Activated CD8-positive, alpha-beta memory T cell treated with anti-CD3 and anti-CD28 coated beads, Interleukin-2, amount 50 U/mL, for 1 hour (primary cell): Measurements from ENCODE around the gene ISG20L2.
A peak's percentile ranks its signal among the peaks of the same experiment; 100 is the strongest.

Experiments
- DNase-seq: peaks from one replicate; pipeline ENCODE4 v3.0.0-alpha.2; 2020; ENCODE audit errors: extremely low read depth

ISG20L2 gene

DNA sequence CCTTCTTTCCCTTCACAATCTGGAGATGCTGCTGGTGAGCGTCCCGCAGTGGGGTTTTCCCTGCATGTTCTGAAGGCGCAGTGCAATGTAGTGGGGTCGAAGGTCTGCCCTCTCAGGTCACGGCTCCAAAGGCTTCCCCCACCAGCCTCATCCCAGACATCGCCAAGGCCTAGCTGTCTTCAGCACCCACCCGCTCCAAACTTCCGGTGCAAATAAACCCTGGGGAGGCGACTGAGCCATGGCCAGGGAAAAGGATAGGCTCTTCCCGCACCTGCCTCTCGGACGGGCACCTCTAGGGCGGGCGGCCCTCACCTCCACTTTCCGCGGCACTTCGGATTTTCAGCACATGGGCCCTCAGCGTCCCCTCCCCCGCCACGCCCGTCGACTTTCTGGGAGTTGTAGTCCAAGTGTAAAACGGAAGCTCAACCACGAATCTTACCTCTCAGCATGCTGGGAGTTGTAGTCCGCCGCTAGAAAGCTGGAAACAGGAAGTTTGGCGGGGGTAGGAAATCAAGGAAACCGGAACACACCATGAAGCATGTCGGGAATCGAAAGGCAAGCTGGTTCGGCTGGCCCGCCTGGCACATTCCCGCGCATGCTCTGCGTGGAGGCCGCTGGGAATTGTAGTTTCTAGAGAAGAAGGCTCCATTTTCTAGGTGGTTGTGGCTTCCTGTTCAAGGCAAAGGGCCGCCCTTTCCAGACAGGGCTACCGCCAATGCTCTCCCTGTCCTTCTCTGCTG lies 12.3 kb upstream of the ISG20L2 start, which contains the start of gene MRPL24:
Gene MRPL24 (minus strand): TSS at position 348 of the 740 bp plus-strand sequence. CDS start 2,384 bp downstream, outside the sequence.
- DNase-seq = peak; percentile 93

GRCh38 chr1:156740237-156740740 lies 11.7 kb upstream of the ISG20L2 start:
- no peak for DNase-seq

- no peak for DNase-seq
These were observed 10.3 kb upstream of the ISG20L2 start for GRCh38 chr1:156738916-156739315.

DNA sequence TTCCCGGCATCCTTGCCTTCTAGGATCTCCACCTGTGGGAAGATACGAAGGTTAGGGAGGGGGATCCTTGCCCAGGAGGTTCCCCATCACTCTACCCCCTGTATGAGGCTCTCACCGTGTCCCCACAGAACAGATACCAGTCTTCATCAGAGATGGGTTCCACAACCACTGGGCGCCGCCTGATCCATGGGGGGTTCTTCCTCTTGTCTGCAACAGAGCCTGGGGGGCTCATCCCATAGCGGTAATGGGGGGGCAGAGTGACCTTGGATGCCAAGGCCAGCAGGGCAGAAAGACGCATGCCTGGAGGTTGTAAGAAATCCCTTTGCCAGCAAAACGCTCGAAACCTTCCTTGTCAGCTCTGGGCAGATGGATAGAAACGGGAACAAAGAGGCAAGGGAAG lies 9.8 kb upstream of the ISG20L2 start:
- no peak for DNase-seq

GRCh38 chr1:156733989-156734584 lies 5.5 kb upstream of the ISG20L2 start:
- DNase-seq = no peak

DNA sequence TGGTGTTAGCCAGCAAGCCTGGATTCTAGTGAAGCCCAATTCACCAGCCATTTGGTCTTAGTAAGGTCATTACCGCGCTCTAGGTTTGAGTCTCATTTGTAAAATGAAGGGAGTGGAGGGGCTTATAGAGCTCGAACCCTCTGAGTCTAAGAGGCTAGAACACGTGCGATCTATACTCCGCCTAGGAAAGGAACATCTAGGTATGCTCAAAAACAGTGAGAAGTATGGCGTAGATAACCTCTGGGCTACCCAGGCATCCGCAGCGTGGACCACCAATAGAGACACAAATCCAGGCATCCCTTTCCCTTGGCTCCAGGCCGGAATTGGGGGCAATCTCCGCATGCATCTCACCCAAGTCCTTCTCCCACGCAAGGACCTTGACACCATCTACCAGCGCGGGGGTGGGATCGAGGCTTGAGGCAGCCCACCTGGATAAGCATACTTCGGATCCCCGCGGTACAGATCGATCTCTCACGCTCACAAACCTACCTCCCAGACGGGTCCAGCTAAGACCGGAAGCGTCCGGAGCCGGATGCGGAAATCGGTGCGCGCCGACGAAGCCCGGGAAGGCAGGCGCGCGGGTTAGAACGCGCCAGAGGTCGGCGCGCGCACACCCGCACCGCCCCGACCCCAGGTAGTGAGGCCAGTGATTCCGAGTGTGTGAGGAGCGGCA lies 504 bp downstream of the ISG20L2 start, which contains the start of gene METTL25B:
Gene METTL25B (plus strand): TSS at position 544 of the 673 bp plus-strand sequence. CDS start 636 bp downstream, outside the sequence.
- DNase-seq = no peak

- DNase-seq = no peak
These were observed 1.1 kb downstream of the ISG20L2 start for GRCh38 chr1:156727492-156727891.

DNA sequence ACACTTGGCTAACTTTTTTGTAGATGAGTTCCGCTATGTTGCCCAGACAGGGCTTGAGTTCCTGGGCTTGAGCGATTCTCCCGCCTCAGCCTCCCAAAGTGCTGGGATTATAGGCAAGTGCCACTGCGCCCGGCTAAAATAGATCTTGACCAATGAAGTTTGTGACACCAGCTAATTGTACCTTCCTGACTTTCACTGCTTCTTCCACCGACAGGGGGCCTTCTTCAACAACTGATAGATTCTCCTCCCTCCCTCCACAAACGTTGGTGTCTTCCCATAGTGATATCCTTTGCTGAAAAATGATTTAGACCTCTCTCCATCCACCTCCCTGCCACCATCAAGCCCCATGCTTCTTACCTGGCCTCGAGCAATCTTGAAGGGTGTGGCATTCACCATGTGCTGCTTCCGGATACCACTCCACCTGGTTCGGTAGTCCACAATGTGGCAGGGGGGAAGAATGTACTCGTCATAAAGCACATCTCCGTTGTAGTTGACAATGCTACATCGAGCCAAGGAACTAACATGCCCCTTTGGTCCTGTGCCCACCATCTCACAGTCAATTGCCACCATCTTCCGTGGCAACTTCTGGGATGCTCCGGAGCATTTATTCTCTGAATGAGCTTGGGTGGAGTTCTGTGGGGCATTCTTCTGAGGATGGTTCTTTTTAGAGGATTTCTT lies 1.9 kb downstream of the ISG20L2 start:
- DNase-seq = no peak

GRCh38 chr1:156725683-156726280 lies 2.8 kb downstream of the ISG20L2 start:
- DNase-seq = no peak

DNA sequence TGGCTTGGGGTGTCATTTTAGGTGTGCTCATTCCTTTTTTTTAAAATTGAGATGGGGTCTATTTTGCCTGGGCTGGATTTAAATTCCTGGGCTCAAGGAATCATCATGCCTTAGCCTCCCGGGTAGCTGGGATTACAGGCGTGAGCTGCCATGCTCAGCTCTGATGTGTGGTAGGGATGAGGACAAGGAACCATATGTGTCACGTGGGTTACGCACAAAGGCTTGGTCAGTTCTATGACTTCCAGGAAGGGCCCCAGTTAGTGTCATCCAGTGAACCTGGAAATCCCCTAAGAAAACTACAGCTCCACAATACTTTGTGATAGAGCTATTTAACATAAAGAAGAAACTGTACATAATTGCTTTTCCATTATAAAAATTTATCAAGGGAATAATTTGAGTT lies 7.0 kb downstream of the ISG20L2 start:
- DNase-seq = no peak

- no peak for DNase-seq
These were observed 7.4 kb downstream of the ISG20L2 start for GRCh38 chr1:156721131-156721530.

- DNase-seq = no peak
These were observed 11.2 kb downstream of the ISG20L2 start for GRCh38 chr1:156717351-156717750.

- no peak for DNase-seq
These were observed 13.7 kb downstream of the ISG20L2 start for GRCh38 chr1:156714830-156715229.

GRCh38 chr1:156712626-156713025 lies 15.9 kb downstream of the ISG20L2 start:
- no peak for DNase-seq

DNA sequence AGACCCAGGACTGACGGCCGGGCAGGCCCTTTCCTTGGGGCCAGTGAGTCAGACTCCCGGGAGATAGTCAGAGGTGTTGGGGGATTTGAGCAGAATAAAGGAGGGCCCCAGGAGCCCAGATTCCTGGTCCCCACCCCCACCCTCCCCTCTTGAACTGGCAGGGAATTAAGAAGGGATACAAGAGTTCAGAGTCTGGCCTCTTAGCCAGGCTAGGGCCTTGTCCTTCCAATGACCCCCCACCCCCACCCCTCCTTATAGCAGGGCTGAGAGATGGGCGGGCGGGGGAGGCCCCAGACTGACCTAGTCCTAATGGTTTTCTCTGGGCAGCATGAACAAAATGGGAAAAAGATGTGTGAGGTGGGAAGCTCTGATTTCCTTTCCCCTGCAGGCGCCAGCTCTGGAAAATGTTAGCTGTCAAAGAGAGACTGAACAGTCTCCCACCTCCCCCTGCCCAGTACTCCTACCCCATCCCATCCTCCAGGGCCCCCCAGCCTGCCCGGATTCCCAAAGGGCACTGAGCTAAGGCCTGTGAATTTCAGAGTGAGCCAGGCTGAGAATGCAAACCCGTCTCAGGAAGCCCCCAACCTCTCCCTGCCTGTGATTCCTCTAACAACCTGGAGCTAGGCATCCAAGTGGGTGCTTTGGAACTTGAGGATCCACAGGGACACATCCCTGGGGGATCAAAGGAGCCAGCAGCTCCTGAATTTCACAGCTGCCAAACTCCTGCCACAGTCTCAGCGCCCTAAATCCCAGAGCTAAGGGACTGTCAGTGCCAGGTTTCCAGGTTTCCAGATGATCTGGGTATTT lies 17.4 kb downstream of the ISG20L2 start:
- no peak for DNase-seq

DNA sequence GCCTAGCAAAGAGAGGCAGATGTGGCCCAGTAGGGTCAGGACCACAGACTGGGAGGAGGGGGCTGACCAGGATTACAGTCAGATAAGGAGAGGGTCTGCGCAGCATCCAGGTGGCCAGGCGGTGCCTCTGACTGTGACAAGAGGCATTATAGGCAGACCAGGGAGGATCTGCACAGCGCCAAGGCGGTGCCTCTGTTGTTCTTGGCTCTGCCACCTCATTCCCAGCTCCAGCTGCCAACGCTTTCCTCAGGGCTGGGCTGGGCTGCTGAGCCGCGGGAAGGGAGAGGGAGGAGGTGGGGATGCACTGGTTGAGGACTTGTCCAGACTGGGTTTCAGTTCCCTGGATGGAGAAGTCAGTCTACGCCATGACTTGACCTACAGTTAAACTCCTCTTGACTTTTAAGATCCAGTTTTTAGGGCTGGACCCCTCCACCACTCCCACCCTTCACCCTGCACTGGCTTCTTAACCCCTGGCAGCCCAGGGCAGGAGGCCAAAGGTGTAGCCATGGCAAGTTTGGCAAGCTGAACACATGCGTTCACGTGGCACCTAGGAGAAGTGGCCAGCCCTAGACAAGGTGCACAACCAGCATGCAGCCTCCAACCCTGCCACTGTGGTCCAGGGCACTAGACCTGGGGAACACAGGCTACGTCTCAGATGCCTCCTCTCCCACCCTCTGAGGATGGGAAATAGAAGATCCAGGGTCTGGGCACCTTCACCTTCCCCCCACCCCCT lies 18.6 kb downstream of the ISG20L2 start:
- no peak for DNase-seq

GRCh38 chr1:156709031-156709430 lies 19.5 kb downstream of the ISG20L2 start:
- no peak for DNase-seq

GRCh38 chr1:156708218-156708661 lies 20.3 kb downstream of the ISG20L2 start:
- DNase-seq = no peak

DNA sequence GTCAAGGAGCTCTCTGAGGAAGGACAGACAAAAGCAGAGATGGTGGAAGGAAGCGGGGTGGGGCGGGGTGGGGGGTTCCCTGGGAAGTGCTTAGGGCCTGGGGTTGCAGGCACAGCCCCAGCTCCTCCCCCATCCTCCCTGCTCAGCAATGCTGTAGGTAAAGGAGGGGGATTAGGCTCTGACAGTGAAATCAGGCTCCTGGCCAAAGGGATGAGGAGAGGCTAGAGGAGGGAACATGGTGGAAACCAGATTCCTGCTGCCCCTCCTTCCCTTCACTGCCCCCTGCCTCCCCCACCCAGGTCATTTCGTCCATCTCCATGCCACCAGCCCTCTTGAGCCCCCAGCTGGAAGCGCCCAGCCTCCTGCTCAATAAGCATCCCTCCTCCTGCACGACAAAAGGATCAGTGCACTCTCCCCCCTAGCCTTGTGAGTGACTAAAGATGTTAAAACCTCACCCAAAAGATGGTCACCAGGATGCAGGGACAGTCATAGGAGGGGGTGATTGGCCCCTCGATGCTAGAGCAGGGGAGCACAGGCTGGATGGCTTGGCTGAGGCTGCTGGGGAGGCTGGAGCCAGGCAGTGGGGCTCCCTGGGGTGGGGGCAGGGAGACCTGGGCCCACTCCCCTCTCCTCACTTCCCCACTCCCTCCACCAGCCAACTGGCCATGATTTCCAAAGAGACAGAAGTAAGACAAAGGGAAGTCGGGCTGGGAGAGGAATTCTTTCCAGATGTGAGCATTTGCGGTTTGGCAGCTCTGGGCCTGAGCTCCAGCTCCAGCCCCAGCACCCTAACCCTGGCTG lies 20.9 kb downstream of the ISG20L2 start:
- DNase-seq = no peak
